ENCODE results near the gene CYP4B1. TPM values are rescaled to one million over a fixed set of nuclear protein-coding genes. Genes with fewer than 3 reads are reported as not detected.

The CYP4B1 gene
- total RNA-seq, 1 experiment from 2014 or later: 0.24 TPM

- peaks cover 16% of the 10 kb centered on the region for H3K9me3 Mint-ChIP-seq
- peaks cover 6% of the 10 kb centered on the region for H3K4me1 Mint-ChIP-seq
- POLR2A ChIA-PET: no interaction called here
- H3K27ac Mint-ChIP-seq: no peak overlapping the region
- H3K27me3 Mint-ChIP-seq (ENCODE audit: low read depth): peaks cover 20% of the 10 kb centered on the region
- no peak for TF ChIP-seq CDX4 (CRISPR knock-in tag; IDR thresholded peaks at IDR 0.05; ENCODE audit: borderline replicate concordance)
- no peak for TF ChIP-seq E2F5 (CRISPR knock-in tag; IDR thresholded peaks at IDR 0.05)
- TF ChIP-seq SOX15 (CRISPR knock-in tag; IDR thresholded peaks at IDR 0.05): no peak
- no peak for TF ChIP-seq TP53 (CRISPR knock-in tag; IDR thresholded peaks at IDR 0.05)
- no peak for TF ChIP-seq ZBTB43 (CRISPR knock-in tag; IDR thresholded peaks at IDR 0.05)
- TF ChIP-seq ZNF671 (CRISPR knock-in tag; IDR thresholded peaks at IDR 0.05): no peak
- no peak for TF ChIP-seq GTF2I (CRISPR knock-in tag; conservative IDR thresholded peaks at IDR 0.05)
- TF ChIP-seq TEAD4 (CRISPR knock-in tag; IDR thresholded peaks at IDR 0.05): no peak
- TF ChIP-seq EMX1 (CRISPR knock-in tag; IDR thresholded peaks at IDR 0.05): no peak
- peaks cover 5% of the 10 kb centered on the region for H3K36me3 Mint-ChIP-seq
- no peak overlapping the region for H3K4me3 Mint-ChIP-seq
- no peak for DNase-seq (ENCODE audit: low spot score)
- CTCF ChIA-PET: interaction anchor here (1.0 to 1.4 kb wide), 3 partner anchors 16 to 59 kb away, joined by 3 to 9 read pairs (median 4); no protein-coding TSS in a partner anchor
- no peak for ATAC-seq
Observed at GRCh38 chr1:46806196-46807020, 7.6 kb downstream of the CYP4B1 start.

- Mint-ChIP-seq H3K36me3 (peaks cover 5% of the 10 kb centered on the region), H3K27ac (no peak overlapping the region), H3K27me3 (ENCODE audit: low read depth) (peaks cover 20% of the 10 kb centered on the region), H3K9me3 (peaks cover 16% of the 10 kb centered on the region), H3K4me1 (peaks cover 6% of the 10 kb centered on the region), H3K4me3 (no peak overlapping the region)
- ATAC-seq (no peak), DNase-seq (ENCODE audit: low spot score) (no peak)
- POLR2A ChIA-PET: no interaction called here
- CTCF ChIA-PET: interaction anchor here (1.0 to 1.4 kb wide), 3 partner anchors 15 to 60 kb away, joined by 3 to 9 read pairs (median 4); no protein-coding TSS in a partner anchor
- no peak for TF ChIP-seq HMGXB4 (CRISPR knock-in tag; IDR thresholded peaks at IDR 0.05)
- no peak for TF ChIP-seq IRF1 (CRISPR knock-in tag; IDR thresholded peaks at IDR 0.05)
- TF ChIP-seq RELA (CRISPR knock-in tag; IDR thresholded peaks at IDR 0.05; ENCODE audit: borderline replicate concordance): no peak
- no peak for TF ChIP-seq FOXJ3 (CRISPR knock-in tag; IDR thresholded peaks at IDR 0.05; ENCODE audit: borderline replicate concordance)
- no peak for TF ChIP-seq ZNF423 (CRISPR knock-in tag; IDR thresholded peaks at IDR 0.05)
- no peak for TF ChIP-seq MAX (CRISPR knock-in tag; IDR thresholded peaks at IDR 0.05)
- TF ChIP-seq ERG (CRISPR knock-in tag; IDR thresholded peaks at IDR 0.05): no peak
- TF ChIP-seq TEAD1 (CRISPR knock-in tag; IDR thresholded peaks at IDR 0.05): no peak
- TF ChIP-seq HMGA2 (CRISPR knock-in tag; IDR thresholded peaks at IDR 0.05): no peak
- no peak for TF ChIP-seq ZBTB21 (CRISPR knock-in tag; IDR thresholded peaks at IDR 0.05; ENCODE audit: borderline replicate concordance)
- TF ChIP-seq ZNF281 (CRISPR knock-in tag; IDR thresholded peaks at IDR 0.05): no peak
- TF ChIP-seq TCF7 (CRISPR knock-in tag; IDR thresholded peaks at IDR 0.05; ENCODE audit: low read depth): no peak
- TF ChIP-seq ATF1 (CRISPR knock-in tag; IDR thresholded peaks at IDR 0.05): no peak
- TF ChIP-seq TEAD4 (CRISPR knock-in tag; IDR thresholded peaks at IDR 0.05): no peak
- no peak for TF ChIP-seq E2F5 (CRISPR knock-in tag; IDR thresholded peaks at IDR 0.05)
Observed at GRCh38 chr1:46807046-46807972, 8.5 kb downstream of the CYP4B1 start.
